ENCODE data around the gene GPR158.
A peak's percentile ranks its signal among the peaks of the same experiment; 100 is the strongest.
"Not testable (repeated sequence)": the region's sequence is repeated elsewhere in the genome, so short reads cannot be mapped to it uniquely, and the experiment has no call there.

Gene GPR158, protein sequence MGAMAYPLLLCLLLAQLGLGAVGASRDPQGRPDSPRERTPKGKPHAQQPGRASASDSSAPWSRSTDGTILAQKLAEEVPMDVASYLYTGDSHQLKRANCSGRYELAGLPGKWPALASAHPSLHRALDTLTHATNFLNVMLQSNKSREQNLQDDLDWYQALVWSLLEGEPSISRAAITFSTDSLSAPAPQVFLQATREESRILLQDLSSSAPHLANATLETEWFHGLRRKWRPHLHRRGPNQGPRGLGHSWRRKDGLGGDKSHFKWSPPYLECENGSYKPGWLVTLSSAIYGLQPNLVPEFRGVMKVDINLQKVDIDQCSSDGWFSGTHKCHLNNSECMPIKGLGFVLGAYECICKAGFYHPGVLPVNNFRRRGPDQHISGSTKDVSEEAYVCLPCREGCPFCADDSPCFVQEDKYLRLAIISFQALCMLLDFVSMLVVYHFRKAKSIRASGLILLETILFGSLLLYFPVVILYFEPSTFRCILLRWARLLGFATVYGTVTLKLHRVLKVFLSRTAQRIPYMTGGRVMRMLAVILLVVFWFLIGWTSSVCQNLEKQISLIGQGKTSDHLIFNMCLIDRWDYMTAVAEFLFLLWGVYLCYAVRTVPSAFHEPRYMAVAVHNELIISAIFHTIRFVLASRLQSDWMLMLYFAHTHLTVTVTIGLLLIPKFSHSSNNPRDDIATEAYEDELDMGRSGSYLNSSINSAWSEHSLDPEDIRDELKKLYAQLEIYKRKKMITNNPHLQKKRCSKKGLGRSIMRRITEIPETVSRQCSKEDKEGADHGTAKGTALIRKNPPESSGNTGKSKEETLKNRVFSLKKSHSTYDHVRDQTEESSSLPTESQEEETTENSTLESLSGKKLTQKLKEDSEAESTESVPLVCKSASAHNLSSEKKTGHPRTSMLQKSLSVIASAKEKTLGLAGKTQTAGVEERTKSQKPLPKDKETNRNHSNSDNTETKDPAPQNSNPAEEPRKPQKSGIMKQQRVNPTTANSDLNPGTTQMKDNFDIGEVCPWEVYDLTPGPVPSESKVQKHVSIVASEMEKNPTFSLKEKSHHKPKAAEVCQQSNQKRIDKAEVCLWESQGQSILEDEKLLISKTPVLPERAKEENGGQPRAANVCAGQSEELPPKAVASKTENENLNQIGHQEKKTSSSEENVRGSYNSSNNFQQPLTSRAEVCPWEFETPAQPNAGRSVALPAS (N-terminal part only)

GRCh38 chr10:25174461-25175230, at the start of gene GPR158:
Gene GPR158, plus strand, starts transcription at chr10:25175001. Its CDS starts 420 bp downstream, at chr10:25175421.
- peak; percentile 95 for DNase-seq

GRCh38 chr10:25125201-25125611, 49.6 kb upstream of the GPR158 start:
- peak; percentile 48 for DNase-seq

DNA sequence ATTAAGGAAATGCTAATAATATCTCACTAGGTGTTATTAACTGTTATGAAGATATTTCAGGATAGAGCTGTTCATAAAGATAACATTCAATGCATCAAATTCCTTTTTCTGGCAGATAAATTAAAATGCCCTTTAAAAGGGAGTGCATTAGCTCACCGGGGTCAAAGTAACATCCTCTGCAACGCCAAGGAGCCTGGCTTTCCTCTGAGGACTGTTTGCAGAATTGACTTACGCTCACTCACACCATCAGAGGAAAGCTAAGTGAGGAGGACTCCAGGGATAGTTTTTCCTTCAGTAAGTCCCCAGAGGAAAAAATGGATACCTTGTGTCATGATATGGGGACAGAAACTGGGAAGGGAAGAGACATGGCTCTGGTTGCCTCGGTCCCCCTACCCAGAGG, 45.2 kb upstream of the GPR158 start:
- DNase-seq = no peak

GRCh38 chr10:25130906-25131305, 43.9 kb upstream of the GPR158 start:
- DNase-seq = no peak

DNA sequence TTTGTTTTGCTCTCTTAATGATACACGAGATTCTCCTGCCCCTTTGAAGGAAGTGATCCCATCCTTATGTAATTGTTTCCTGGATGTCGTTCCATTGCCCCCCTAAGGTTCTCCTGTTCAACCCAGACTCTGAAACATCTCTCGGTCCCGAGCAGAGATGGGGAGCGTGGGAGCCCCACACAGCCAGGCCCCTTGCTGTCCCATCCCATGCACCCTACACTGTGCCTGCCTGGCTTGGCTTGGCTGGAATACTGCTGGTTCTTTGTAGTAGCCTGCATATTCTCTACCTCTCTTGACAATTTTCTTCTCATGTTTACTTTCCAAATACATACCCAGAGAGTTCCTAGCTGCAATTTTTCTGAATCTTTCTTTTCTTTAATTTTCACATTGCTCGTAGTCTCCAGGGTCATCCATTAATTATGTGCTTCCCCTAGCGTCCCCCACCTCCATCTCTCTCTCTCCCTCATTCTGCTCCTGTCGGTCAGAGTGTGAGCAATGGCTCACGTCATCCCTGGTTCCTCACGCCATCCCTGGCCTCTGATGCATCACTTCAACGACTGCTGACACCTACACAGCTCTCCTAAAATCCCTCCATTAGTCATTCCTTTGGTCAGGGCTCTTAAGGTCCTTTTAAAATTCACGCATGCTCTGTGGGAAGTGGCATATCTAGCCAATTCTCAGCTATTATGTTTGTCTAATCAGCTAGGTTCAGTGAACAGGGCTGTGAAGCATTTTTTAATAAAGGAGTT, 32.5 kb upstream of the GPR158 start:
- no peak for DNase-seq

DNA sequence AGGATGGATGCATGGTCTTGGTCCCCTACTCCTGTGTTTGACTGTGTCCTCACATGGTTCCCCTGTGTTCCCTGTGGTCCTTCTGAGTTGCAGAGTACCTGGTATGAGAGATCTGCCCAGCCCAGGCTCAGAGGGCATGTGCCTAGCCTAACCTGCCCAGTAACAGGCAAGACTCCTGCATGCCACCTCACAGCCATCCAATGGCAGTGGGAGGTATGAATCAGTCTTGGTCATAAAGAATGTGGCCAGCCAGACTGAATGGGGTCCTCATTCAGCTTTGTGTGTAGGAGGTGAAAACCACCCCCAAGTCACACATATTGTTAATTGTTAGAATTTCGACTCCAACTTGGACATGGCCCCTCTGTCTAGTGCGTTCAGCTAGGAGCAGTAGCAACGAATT, 17.2 kb upstream of the GPR158 start:
- DNase-seq = no peak

DNA sequence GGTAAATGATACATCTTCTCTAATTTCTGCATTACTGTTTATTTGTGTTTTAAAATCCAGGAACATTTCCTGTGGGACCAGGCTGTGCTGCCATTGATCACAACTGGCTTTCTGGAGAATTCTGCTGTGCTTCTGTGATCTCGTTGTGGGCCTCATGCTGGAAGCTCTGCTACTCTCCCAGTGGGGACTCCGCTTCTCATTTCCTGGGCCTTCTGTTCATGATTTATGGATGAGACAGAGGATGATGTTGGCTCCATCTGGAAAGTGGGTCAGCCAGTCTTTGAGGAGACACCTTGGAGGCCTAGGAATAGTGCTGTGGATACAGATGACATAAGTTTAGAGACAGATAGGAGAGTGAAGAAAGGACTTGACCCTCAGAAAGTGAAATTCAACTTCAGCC, 15.2 kb upstream of the GPR158 start:
- peak; percentile 6 for DNase-seq

- no peak for DNase-seq
Observed at GRCh38 chr10:25162391-25162790, 12.4 kb upstream of the GPR158 start.

DNA sequence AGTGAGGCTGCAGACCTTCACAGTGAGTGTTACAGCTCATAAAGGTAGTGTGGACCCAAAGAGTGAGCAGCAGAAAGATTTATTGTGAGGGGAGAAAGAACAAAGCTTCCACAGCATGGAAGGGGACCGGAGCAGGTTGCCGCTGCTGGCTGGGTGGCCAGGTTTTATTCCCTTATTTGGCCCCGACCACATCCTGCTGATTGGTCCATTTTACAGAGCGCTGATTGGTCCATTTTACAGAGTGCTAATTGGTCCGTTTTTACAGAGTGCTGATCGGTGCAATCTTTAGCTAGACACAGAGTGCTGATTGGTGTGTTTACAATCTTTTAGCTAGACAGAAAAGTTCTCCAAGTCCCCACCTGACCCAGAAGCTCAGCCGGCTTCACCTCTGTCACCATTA, 11.3 kb upstream of the GPR158 start:
- not testable (repeated sequence) for DNase-seq

DNA sequence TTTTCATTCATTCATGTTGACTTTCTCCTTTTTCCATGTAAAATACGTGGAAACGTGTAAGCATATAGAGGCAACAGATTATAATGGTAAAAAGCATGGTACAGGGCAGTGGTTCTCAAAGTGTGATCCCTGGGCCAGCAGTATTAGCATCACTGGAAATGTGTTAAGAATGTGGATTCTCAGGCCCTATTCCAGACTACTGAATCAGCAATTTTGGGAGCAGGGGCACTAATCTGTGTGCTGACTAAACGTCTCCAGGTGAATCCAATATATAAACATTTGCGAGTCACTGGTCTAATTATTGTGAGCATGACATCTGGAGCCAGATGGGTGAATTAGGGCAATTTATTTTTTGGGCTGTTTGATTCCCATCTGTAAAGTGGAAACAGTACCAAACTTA, 5.1 kb upstream of the GPR158 start:
- peak; percentile 49 for DNase-seq

- DNase-seq = no peak
Observed at GRCh38 chr10:25170627-25171026, 4.2 kb upstream of the GPR158 start.

DNA sequence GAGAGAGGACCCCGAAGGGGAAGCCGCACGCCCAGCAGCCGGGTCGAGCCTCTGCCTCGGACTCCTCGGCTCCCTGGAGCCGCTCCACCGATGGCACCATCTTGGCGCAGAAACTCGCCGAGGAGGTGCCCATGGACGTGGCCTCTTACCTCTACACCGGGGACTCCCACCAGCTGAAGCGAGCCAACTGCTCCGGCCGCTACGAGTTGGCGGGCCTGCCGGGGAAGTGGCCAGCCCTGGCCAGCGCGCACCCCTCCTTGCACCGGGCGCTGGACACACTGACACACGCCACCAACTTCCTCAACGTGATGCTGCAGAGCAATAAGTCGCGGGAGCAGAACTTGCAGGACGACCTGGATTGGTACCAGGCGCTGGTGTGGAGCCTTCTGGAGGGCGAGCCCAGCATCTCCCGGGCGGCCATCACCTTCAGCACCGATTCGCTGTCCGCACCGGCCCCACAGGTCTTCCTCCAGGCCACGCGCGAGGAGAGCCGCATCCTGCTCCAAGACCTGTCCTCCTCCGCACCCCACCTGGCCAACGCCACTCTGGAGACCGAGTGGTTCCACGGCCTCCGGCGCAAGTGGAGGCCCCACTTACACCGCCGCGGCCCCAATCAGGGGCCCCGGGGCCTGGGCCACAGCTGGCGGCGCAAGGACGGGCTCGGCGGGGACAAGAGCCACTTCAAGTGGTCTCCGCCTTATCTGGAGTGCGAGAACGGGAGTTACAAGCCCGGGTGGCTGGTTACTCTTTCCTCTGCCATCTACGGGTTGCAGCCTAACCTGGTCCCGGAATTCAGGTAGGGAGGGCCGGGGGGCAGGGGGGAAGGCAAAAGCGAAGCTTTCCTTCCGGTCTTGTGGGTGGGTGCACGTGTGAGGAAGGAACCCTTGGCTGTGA, 973 bp downstream of the GPR158 start:
- peak; percentile 80 for DNase-seq

- DNase-seq = peak; percentile 80
Observed at GRCh38 chr10:25176421-25176968, 1.7 kb downstream of the GPR158 start.

DNA sequence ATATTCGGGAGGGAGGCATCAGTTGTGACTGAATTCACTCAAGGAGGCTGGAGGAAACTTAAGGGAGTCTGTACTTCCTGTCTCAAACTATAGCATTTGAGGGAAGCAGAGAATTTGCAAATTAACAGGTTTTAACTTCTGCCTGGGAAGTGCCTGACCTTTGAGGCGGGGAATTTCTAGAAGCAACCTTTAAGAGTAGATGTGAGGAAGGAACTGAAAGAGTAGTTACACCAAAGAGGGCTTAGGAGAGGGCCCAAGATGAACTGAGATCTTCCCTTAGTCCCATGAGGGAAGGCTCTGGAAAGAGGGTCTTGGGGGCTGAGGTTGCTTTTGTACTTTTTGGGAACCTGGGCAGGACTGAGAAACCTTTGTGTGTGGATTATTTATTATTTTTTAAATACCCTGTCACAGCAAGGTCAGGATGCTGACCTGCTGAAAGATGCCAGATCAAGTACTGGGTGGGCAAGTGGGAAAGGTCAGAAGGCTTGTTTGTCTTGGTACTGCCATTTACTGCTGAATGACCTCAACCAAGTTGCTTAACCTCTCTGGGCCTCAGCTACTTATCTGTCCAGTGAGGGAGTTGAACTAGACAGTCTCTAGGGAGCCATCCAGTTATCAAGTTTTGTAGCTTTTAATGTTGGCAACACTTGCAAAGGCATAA, 2.4 kb downstream of the GPR158 start:
- no peak for DNase-seq

- DNase-seq = no peak
Observed at GRCh38 chr10:25177754-25178135, 2.9 kb downstream of the GPR158 start.

DNA sequence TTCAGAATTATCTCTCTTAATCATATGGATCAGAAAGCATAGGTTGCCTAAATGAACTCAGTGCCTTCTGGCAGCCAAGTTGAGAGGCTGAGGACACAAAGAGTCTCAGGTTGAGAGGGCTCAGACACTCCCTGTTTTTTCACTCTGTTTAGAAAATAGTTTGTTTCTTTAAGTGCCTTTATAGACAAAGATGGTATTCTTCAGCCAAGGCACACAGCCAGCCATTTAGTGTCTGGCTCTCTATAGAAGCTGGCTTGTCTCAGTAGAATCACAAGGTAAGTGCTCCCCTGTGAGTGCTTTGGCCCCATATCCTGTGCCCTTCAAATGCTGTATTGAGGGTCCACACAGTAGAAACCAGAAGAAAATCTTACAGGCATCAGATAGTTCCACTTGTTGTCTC, 3.6 kb downstream of the GPR158 start:
- DNase-seq = no peak

DNA sequence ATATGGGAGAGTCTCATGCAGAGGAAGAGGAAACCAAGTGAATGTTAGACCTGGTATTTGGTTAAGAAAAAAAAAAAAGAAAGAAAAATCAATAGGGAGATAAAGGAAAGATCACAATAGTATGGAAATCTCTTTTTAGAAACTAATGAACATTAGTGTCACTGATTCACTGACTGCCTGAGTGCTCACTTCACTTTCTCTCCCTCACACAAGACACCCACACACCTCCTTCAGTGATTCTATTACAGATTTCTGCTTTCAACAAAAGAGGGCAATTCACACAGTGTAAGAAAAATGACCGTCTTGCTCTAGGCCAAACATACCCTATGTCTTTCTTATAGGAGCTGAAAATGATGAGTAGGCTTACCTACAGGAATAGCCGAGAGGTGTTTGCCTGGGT, 6.0 kb downstream of the GPR158 start:
- DNase-seq = no peak

DNA sequence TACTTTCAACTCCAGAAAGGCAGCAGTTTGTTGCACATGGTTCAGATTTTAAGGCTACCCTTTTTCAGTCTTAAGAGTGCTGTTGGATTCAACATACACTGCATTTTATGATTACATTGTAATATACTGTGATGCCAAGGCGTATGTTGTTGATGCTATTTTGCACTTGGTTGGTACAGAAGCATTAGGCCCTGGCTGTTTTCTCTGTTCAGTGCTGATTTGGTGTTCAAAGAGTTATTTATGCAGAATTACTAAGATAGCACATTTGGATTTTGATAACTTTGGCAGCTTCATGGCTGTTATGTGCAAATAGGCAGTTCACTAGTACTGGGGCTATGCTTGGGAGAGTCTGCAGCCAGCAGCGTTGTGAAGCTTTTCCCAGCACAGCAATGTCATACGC, 7.8 kb downstream of the GPR158 start:
- no peak for DNase-seq

DNA sequence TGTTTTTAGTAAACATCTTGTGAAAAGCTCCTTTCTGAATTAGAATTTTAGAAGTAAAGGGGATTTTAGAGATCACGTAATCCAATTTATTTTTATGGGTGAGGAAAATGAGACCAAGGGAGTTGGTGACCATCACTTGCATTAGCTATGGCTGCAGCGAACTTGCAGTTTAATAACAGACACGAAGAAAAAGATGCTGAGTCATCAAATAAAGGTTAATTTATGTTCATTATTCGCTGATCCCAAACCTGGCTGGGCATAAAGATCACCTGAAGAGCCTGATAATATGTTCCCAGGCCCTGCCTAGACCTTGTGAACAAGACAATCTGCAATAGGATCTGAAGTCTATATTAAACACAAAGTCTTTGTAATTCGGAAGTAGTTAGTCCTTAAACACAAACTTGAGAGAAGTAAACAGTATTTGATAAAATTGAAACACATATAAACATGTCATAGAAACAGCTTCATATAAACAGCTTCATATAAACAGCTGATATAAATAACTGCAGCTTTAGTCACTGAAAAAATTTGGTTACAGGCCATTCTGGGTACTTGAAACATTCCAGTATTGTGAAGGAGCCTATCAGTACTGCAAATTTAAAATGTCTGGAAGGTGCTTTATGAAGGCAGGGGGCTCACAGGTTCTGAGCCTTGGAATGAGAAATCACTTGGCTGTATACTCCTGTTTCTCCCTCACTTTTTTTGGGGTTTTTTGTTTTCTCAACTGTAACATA, 16.5 kb downstream of the GPR158 start:
- DNase-seq = peak; percentile 6
